ENCODE measurements around the gene PACS2.

GRCh38 chr14:105351410-105351809, 36.9 kb downstream of the PACS2 start:
- TF ChIP-seq RFX5 (IDR thresholded peaks at IDR 0.05; ENCODE audit: low read depth, low read length) = no peak
- no peak for TF ChIP-seq USF2 (IDR thresholded peaks at IDR 0.05; ENCODE audit: low read depth, low read length)
- no peak for TF ChIP-seq RAD21 (IDR thresholded peaks at IDR 0.05; ENCODE audit: low read length)
- no peak for TF ChIP-seq POLR2A (IDR thresholded peaks at IDR 0.05; ENCODE audit: low read depth, low read length)
- TF ChIP-seq CTCF (conservative IDR thresholded peaks at IDR 0.05; ENCODE audit: low read depth, low read length) = no peak
- TF ChIP-seq RCOR1 (IDR thresholded peaks at IDR 0.05; ENCODE audit: insufficient replicate concordance, low read length) = no peak
- no peak for TF ChIP-seq SMC3 (IDR thresholded peaks at IDR 0.05; ENCODE audit: low read depth, low read length)
- no peak for TF ChIP-seq ELK1 (IDR thresholded peaks at IDR 0.05; ENCODE audit: borderline replicate concordance, low read depth, low read length)
- no peak for TF ChIP-seq CEBPB (IDR thresholded peaks at IDR 0.05; ENCODE audit: low read depth, low read length)
- TF ChIP-seq MAFK (IDR thresholded peaks at IDR 0.05; ENCODE audit: low read depth, low read length) = no peak
- no peak for TF ChIP-seq MAZ (IDR thresholded peaks at IDR 0.05; ENCODE audit: borderline replicate concordance, low read depth, low read length)
- TF ChIP-seq CHD1 (IDR thresholded peaks at IDR 0.05; ENCODE audit: low read depth, low read length) = no peak
- TF ChIP-seq BHLHE40 (IDR thresholded peaks at IDR 0.05; ENCODE audit: low read depth, low read length) = no peak

Data from IMR-90 (cell line).